Spleen (tissue), 11 donors: Measurements from ENCODE around the gene RSL1D1. TPM values are rescaled to one million over a fixed set of nuclear protein-coding genes. Genes with fewer than 3 reads are reported as not detected.

Experiments used
- DNase-seq: peaks from one replicate; pipeline ENCODE4 v3.0.0-alpha.2; 2020
- H3K27ac ChIP-seq, 8 donors: fragments of 200-600 bp; sonication (generic) in 7 of 8; 1 replicate in 4 of 8; 2 replicates in 4 of 8; pipeline versions ENCODE4 v1.5.0 to v1.8.0; 2016 to 2021; ENCODE audit warnings: inconsistent platforms in 4 of 8, mild to moderate bottlenecking in 4 of 8, moderate library complexity in 1 of 8
- H3K27me3 ChIP-seq, 7 donors: fragments of 200-600 bp; sonication (generic) in 6 of 7; replicated peaks in 1 of 7; 1 replicate in 4 of 7; 2 replicates in 3 of 7; pipeline versions ENCODE4 v1.5.0 to v1.8.0; 2016 to 2021; ENCODE audit warnings: inconsistent platforms in 3 of 7, mild to moderate bottlenecking in 1 of 7
- H3K36me3 ChIP-seq, 6 donors: fragments of 200-600 bp; sonication (generic) in 5 of 6; 1 replicate in 4 of 6; 2 replicates in 2 of 6; pipeline versions ENCODE4 v1.5.0 to v1.8.0; 2016 to 2021; ENCODE audit warnings: inconsistent platforms in 2 of 6
- H3K4me1 ChIP-seq, 6 donors: fragments of 200-600 bp; sonication (generic) in 5 of 6; 1 replicate in 3 of 6; 2 replicates in 3 of 6; pipeline versions ENCODE4 v1.5.0 to v1.8.0; 2016 to 2021; ENCODE audit warnings: inconsistent platforms in 3 of 6
- H3K4me3 ChIP-seq, 8 donors: fragments of 200-600 bp; sonication (generic) in 7 of 8; 1 replicate in 4 of 8; 2 replicates in 4 of 8; pipeline versions ENCODE4 v1.5.0 to v1.8.0; 2016 to 2021; ENCODE audit warnings: inconsistent platforms in 4 of 8, mild to moderate bottlenecking in 4 of 8, moderate library complexity in 2 of 8
- H3K9me3 ChIP-seq, 8 donors: fragments of 200-600 bp; sonication (generic) in 7 of 8; 1 replicate in 4 of 8; 2 replicates in 4 of 8; pipeline versions ENCODE4 v1.5.0 to v1.8.0; 2016 to 2021; ENCODE audit warnings: inconsistent platforms in 4 of 8
- POLR2A ChIP-seq, 3 donors: fragments of 450-650 bp; IDR thresholded peaks; one replicate each; pipeline ENCODE4 v1.5.1; 2017; ENCODE audit warnings: antibody characterized with exemption in 3 of 3, mild to moderate bottlenecking in 1 of 3
- POLR2AphosphoS5 ChIP-seq, 3 donors: sonication (generic); formaldehyde crosslinking; IDR thresholded peaks; one replicate each; pipeline ENCODE4 v1.5.1; 2017; ENCODE audit warnings: antibody characterized with exemption in 3 of 3
- WGBS, 5 donors: extraction: QIAGEN DNeasy Blood & Tissue Kit in 3 of 5; methylation state at CpG; one replicate each; pipeline versions ENCODE4 v1.1.5 to v1.1.7; 2013 to 2018; 5-methylcytosine and 5-hydroxymethylcytosine counted together
- intact Hi-C: fragments of 100-400 bp; cut with DNase I; formaldehyde crosslinking; loops from one replicate; pipeline ENCODE4 v1.15.0; 2023; ENCODE audit warnings: low total_unique reads
- polyA plus RNA-seq, 3 donors: library from polyadenylated mRNA; stranded (reverse); fragments of 200-250 nt; gene quantifications; one replicate each; pipeline ENCODE4 v1.2.1, GENCODE V29; 2013
- total RNA-seq, 7 donors: library from RNA; depleted of rRNA in 3 of 7; stranded (reverse); fragments of >200 nt in 3 of 7; fragmentation: NEBNext Ultra II Directional in 4 of 7; extraction: Animal tissue kit (Norgen Biotek cat#: 25700) in 4 of 7; gene quantifications; one replicate each; pipeline versions ENCODE4 v1.1.0 to v1.2.1, GENCODE V29; 2016 to 2021
- TF ChIP-seq, protein P1 (sequence below), 11 experiments: fragments of 200-600 bp in 7 of 11; fragments of 450-650 bp in 4 of 11; sonication (generic) in 4 of 11; IDR thresholded peaks in 8 of 11; conservative IDR thresholded peaks in 3 of 11; 1 replicate in 7 of 11; 2 replicates in 4 of 11; pipeline versions ENCODE4 v1.4.0 to v1.8.0; 2016 to 2021; ENCODE audit warnings: antibody characterized with exemption in 11 of 11, inconsistent platforms in 4 of 11, mild to moderate bottlenecking in 1 of 11
- donor health status: healthy with polysubstance abuse.
- donor health status: DM: no; HTN: no; CAD: no; lungs with moderate emphysema.
- donor health status: DM: no; HTN: no; CAD: no.
- donor health status: Bipolar disorder and iron deficiency.
- donor health status: healthy.
- donor health status: DM: no; HTN: no; CAD: no.
- donor health status: DM: yes; HTN: yes; CAD: no.

RSL1D1 gene
- total and polyA plus RNA-seq, 10 donors = 75.6 to 135 (median 112) TPM

DNA sequence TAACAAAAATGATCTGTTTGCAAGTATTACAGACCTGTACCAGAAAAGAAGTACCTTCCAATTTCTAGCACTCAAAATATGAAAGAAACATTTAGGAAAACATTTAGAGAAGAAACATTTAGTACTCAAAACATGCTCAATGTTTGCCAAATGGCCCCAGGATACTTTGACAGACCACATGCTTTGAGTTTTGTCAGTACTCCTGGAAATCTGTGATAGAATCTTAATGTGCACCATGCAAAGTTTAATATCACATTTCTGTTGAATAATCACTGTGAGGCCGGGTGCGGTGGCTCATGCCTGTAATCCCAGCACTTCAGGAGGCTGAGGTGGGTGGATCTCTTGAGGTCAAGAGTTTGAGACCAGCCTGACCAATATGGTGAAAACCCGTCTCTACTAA is 45.8 kb downstream of the RSL1D1 start:
- H3K4me1 ChIP-seq = peaks cover 0 to 18% (median 4%) of the 10 kb centered on the region in 6 donors
- no peak overlapping the region for H3K4me3 ChIP-seq
- H3K27ac ChIP-seq = no peak overlapping the region
- no peaks in the 10 kb centered on the region for H3K36me3 ChIP-seq
- DNase-seq = no peak
- no peaks in the 10 kb centered on the region for H3K27me3 ChIP-seq
- 81 to 96% (median 93%) methylated on average over 3 of the region's 3 CpGs for WGBS, 5 donors
- TF ChIP-seq, protein P1, sequence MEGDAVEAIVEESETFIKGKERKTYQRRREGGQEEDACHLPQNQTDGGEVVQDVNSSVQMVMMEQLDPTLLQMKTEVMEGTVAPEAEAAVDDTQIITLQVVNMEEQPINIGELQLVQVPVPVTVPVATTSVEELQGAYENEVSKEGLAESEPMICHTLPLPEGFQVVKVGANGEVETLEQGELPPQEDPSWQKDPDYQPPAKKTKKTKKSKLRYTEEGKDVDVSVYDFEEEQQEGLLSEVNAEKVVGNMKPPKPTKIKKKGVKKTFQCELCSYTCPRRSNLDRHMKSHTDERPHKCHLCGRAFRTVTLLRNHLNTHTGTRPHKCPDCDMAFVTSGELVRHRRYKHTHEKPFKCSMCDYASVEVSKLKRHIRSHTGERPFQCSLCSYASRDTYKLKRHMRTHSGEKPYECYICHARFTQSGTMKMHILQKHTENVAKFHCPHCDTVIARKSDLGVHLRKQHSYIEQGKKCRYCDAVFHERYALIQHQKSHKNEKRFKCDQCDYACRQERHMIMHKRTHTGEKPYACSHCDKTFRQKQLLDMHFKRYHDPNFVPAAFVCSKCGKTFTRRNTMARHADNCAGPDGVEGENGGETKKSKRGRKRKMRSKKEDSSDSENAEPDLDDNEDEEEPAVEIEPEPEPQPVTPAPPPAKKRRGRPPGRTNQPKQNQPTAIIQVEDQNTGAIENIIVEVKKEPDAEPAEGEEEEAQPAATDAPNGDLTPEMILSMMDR (IDR thresholded peaks at IDR 0.05 in 8 of 11, conservative IDR thresholded peaks at IDR 0.05 in 3 of 11) = no peak
- TF ChIP-seq POLR2AphosphoS5 (IDR thresholded peaks at IDR 0.05) = no peak
- no peak for TF ChIP-seq POLR2A (IDR thresholded peaks at IDR 0.05)
- intact Hi-C loops = no loop called here
- H3K9me3 ChIP-seq = no peaks in the 10 kb centered on the region

- no peak overlapping the region for H3K4me3 ChIP-seq
- no peak for DNase-seq
- TF ChIP-seq POLR2AphosphoS5 (IDR thresholded peaks at IDR 0.05) (no peak), POLR2A (IDR thresholded peaks at IDR 0.05) (no peak)
- TF ChIP-seq, protein P1 (IDR thresholded peaks at IDR 0.05 in 8 of 11, conservative IDR thresholded peaks at IDR 0.05 in 3 of 11) = no peak
- H3K36me3 ChIP-seq = no peaks in the 10 kb centered on the region
- peaks cover 19 to 35% (median 32%) of the 10 kb centered on the region in 6 donors for H3K4me1 ChIP-seq
- H3K27me3 ChIP-seq = no peaks in the 10 kb centered on the region
- intact Hi-C loops = no loop called here
- peak overlapping the region in 2 of 8 donors; percentile 99 for H3K27ac ChIP-seq
- no peaks in the 10 kb centered on the region for H3K9me3 ChIP-seq
- WGBS, 5 donors = 64 to 97% (median 96%) methylated on average over 3 of the region's 3 CpGs
These were observed 49.8 kb downstream of the RSL1D1 start for GRCh38 chr16:11801481-11802021.

- no peak for DNase-seq
- Histone ChIP-seq H3K4me3 (peak overlapping the region in 2 of 8 donors; percentile 5 to 75), H3K9me3 (no peaks in the 10 kb centered on the region), H3K4me1 (peaks cover 26 to 45% (median 39%) of the 10 kb centered on the region in 6 donors), H3K27me3 (no peaks in the 10 kb centered on the region), H3K36me3 (peaks cover 0 to 2% (median 0%) of the 10 kb centered on the region in 6 donors), H3K27ac (peak overlapping the region in 6 of 8 donors; percentile 59 to 99 (median 98))
- no peak for TF ChIP-seq POLR2AphosphoS5 (IDR thresholded peaks at IDR 0.05)
- no peak for TF ChIP-seq POLR2A (IDR thresholded peaks at IDR 0.05)
- TF ChIP-seq, protein P1 (IDR thresholded peaks at IDR 0.05 in 8 of 11, conservative IDR thresholded peaks at IDR 0.05 in 3 of 11) = peak in 1 of 11 experiments; percentile 5
- WGBS, 5 donors = 63 to 80% (median 67%) methylated on average over 3 of the region's 3 CpGs
- intact Hi-C loops = no loop called here
These were observed 51.0 kb downstream of the RSL1D1 start for GRCh38 chr16:11800382-11800718.

DNA sequence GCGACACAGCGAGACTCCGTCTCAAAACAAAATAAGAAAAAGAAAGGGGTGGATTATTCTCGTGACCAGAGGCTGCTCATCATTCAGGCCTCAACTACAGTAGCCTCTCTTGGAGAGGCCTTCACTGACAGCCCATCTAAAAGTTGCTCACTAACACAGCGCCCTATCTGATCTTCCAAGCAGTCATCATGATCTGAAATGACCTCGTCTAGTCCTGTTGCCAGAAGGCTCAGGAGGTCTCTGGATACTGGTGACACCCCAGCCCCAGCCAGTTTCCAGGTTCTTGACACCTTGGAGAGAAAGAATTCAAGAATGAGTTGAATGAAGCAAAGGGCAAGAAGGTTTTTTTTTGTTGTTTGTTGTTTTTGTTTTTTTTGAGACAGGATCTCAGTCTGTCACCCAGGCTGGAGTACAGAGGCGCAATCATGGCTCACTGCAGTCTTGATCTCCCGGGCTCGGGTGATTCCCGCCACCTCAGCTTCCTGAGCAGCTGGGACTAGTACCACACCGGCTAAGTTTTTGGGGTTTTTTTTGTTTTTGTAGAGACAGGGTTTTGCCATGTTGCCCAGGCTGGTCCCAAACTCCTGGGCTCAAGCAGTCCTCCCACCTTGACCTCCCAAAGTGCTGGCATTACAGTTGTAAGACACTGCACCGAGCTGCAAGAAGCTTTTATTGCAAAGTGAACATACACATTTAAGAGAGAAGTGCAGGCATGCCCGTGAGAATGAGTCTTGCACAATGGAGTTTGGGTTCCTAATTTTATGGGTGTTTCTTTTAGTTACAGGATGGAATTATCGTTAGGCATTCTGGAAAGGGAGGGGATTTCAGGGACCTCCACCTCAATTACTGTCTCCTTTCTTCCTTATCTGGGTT is 51.6 kb downstream of the RSL1D1 start:
- Histone ChIP-seq H3K9me3 (no peaks in the 10 kb centered on the region), H3K27ac (peak overlapping the region in 7 of 8 donors; percentile 27 to 99 (median 98)), H3K4me3 (peak overlapping the region in 3 of 8 donors; percentile 5 to 86 (median 75)), H3K4me1 (peaks cover 32 to 51% (median 45%) of the 10 kb centered on the region in 6 donors), H3K27me3 (no peaks in the 10 kb centered on the region), H3K36me3 (peaks cover 0 to 8% (median 0%) of the 10 kb centered on the region in 6 donors)
- intact Hi-C loops = loop anchor here (10.0 kb wide), 1 partner anchor 55 kb away; the partner anchor contains the start of gene TXNDC11
- 59 to 65% (median 62%) methylated on average over 14 of the region's 14 CpGs for WGBS, 5 donors
- TF ChIP-seq POLR2A (IDR thresholded peaks at IDR 0.05) = no peak
- TF ChIP-seq, protein P1 (IDR thresholded peaks at IDR 0.05 in 8 of 11, conservative IDR thresholded peaks at IDR 0.05 in 3 of 11) = no peak
- TF ChIP-seq POLR2AphosphoS5 (IDR thresholded peaks at IDR 0.05) = no peak
- no peak for DNase-seq
